Measurements from ENCODE around the gene TSPOAP1.
A peak's percentile ranks its signal among the peaks of the same experiment; 100 is the strongest.

Gene TSPOAP1

GRCh38 chr17:58328195-58329034 is at the start of gene TSPOAP1:
TSS of gene TSPOAP1 (minus strand) at chr17:58328795. CDS start at chr17:58327920, 875 bp downstream.
- peak; percentile 96 for DNase-seq

- DNase-seq = no peak
Measured at GRCh38 chr17:58377661-58378060, 49.1 kb upstream of the TSPOAP1 start.

GRCh38 chr17:58377093-58377601 is 48.6 kb upstream of the TSPOAP1 start:
- DNase-seq = no peak

GRCh38 chr17:58376472-58377000 is 47.9 kb upstream of the TSPOAP1 start:
- no peak for DNase-seq

DNA sequence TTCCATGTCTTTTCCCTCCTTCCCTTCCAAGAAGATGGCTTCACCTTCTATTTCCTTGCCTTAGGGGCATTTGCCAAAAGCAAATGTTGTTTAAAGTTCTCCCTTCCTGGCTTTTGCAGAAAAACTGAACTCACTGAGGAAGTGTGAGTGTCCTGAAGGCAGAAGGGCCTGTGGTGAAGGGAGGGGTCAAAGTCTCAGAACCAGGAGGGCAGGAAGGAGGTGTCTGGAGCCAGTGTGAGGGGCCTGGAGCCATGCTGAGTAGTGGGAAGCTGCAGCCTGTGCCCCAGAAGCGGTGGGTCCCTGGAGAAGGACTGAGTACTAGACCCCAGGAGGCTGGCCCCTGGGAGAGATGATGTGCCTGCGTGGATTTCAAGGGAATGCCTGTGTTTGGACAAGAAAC is 47.2 kb upstream of the TSPOAP1 start:
- no peak for DNase-seq

DNA sequence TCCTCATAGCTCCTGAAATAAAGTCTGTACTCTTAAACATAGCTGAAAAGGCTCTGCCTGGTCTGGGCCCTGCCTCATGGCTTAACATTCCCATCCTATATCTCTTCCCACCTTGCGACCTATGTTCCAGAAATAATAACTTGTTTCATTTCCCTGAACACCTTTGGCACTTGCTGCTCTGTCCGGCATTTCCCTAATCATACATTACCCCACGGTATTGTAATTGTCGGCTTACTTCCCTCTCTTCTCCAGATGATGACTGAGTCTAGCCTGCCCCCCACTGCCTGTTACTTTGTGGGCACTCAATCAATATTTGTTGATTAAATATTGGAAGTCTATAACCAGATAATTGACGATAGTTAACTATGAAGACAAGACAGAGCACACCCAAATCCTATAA is 46.7 kb upstream of the TSPOAP1 start:
- DNase-seq = no peak

- no peak for DNase-seq
Measured at GRCh38 chr17:58373923-58374322, 45.3 kb upstream of the TSPOAP1 start.

GRCh38 chr17:58373003-58373402 is 44.4 kb upstream of the TSPOAP1 start:
- DNase-seq = no peak

DNA sequence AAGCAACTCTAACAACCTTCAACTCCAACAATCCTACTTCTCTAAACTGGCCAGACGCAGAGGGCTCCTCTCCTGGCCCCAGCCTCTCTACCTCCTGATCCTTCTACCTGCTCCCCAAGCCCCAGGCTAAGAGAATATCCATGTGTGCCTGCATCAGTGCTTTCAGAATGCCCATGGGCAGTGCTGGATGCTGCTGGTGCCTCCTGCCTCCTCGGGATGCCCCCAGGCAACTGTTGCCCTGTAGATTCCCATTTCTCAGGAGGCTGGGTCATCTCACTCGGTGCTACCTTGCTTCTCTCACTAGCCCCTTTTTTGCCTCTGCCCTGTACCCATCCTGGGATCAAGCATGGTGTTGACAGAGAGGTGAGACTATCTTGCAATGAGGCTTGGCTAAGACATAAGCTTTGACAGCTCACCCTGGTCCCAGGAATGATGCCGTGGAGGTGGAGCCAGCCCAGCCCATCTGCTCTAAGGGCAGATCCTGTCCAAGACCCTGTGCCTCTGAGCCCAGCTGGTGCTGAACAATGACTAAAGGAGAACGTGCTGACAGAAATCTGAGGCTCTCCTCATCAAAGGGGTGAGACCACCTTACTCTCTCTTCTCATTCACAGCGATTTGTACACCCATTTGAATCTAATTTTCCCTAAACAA is 42.8 kb upstream of the TSPOAP1 start:
- DNase-seq = no peak

- no peak for DNase-seq
Measured at GRCh38 chr17:58370716-58371115, 42.1 kb upstream of the TSPOAP1 start.

GRCh38 chr17:58370309-58370708 is 41.7 kb upstream of the TSPOAP1 start:
- DNase-seq = no peak

GRCh38 chr17:58369214-58370031 is 40.8 kb upstream of the TSPOAP1 start:
- DNase-seq = no peak

DNA sequence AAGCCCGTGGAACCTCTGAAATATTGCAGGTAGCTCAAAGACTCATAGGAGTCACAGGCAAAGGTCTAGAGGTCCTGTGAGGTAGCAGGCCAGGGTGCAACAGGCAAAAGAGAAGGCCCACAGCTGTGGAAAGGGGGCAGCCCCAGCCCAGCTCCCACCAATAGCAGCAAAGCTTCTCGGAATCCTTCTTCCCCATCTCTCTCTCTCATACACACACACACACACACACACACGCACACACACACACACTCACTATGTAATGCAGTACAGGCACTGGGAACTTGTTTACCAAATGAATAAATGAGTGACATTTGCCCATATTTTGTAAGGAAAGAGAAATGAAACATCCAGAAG is 40.2 kb upstream of the TSPOAP1 start:
- no peak for DNase-seq

DNA sequence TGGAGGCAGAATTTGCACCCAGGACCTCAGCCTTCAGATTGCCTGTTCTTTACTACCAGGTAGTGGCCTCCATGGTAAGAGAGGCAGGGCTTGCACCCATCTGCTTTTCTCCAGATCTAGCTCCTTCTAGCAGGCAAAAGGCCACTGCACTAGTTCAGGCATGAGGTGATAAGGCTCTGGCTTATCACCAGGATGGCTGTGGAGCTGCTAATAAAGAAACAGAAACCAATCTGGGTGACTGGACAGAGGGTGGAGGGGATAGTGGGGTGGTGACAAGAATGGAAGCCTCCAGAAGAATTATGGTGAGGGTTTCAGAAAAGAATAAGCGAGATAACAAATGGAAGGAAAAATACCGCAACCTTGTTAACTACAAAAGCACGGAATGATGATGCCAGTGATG is 38.9 kb upstream of the TSPOAP1 start:
- DNase-seq = no peak

- no peak for DNase-seq
Measured at GRCh38 chr17:58365980-58366595, 37.5 kb upstream of the TSPOAP1 start.

DNA sequence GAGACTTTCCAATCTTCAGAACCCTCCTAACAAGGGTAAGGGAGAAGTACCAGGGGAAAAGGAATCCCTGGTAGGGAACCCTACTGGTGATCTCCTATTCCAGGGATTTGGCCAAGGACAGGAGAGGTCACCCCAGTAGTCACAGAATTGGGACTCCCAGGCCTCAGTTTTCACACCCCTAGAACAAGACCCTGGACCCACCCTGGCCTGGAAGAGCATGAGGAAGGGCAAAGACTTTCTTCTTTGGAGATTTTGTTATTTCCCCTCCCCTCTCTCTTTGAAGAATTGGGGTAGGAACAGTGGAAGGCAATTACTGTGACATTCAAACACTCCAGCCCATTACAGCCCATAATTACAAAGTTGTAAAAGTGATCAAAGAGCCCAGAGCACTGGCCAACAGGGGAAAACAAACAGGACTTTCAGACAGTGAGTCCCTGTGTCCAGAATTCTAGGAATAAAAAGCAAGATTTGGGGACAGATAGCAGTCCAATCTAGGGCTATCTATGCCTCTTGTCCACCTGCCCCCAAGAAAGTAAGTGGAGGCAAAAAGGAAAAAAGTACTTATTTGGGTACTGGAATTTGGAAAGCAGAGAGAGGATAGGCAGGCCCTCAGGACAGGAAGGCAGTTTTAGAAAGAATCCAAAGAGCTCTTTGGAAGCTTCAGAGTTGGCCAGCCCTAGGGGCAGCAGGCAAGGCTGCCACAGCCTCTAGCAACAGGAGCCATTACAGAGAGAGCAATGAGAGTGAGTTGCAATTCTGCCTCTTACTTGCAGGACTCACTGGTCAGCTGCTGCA is 36.8 kb upstream of the TSPOAP1 start:
- DNase-seq = no peak

DNA sequence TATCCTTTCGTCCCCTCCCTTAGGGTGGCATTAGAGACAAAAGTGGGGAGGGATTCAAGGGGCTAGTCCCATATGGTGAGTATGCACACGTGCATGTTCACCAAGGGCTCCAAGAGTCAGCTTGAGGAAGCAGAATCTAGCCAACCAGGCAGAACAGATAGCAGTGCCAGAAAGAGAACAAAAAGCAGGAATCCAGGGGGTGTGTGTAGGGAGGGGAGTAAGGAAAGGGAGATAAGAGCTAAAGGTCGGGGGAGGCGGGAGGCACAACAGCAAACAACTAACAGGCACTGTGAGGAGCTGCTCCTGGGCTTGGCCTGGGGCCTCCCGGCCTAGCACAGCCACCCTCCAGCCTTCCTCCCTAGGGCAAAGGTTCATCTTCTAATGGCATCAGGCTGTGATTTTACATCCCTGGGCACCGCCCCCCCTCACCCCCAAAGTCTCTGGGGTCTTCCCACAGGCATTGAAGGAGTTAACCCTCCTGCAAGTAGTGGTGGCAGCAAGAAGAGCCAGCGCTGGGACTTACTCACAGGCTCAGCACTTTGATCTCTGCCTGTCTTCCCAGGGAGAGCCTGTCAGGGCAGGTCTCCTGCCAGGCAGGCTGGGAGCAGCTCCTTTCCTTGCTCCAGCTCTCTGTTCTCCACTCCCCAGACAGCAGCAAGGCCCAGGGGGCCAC is 35.8 kb upstream of the TSPOAP1 start:
- DNase-seq = no peak

DNA sequence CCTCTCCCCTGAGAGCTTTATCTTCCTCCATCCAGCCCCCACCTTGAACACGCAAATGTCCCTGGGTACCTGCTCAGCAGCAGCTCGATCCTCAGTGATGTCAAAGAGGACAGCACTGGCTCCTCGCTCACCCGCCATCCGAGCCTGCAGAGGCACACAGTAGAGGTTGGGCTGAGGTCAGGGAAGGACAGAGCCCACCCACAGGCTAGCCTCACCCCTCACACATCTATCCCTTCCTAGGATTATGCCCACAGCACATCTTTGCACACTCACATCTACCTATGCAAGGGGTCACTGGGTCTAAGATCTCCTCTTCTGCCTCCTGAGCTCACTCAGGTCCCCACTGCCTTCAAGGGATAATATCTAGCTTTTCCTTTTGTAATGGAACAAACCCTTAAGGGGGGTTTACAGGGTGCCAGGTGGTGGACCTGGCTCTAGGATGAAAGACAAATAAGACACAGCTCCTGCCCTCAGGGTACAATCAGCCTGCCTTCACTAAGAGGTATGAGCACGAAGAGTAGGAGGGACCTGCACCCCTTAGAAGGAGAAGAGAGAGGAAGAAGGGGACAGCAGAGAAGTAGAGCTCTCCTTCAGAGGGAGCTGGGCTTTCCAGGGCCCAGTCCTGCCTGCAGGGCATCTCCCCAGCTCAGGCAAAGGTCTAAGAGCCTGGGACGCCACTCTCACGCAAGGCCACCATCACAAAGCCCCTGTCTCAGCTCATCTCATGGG is 35.0 kb upstream of the TSPOAP1 start:
- DNase-seq = no peak

- DNase-seq = no peak
Measured at GRCh38 chr17:58362368-58363014, 33.9 kb upstream of the TSPOAP1 start.

All from activated CD4-positive, alpha-beta T cell treated with anti-CD3 and anti-CD28 coated beads, Interleukin-2, Interleukin-6, amounts not matched to agents 100 ng/mL and 50 ng/mL, durations not matched to agents 16 hours and 8 hours (primary cell).